ENCODE results near the gene TMEM205.

DNA sequence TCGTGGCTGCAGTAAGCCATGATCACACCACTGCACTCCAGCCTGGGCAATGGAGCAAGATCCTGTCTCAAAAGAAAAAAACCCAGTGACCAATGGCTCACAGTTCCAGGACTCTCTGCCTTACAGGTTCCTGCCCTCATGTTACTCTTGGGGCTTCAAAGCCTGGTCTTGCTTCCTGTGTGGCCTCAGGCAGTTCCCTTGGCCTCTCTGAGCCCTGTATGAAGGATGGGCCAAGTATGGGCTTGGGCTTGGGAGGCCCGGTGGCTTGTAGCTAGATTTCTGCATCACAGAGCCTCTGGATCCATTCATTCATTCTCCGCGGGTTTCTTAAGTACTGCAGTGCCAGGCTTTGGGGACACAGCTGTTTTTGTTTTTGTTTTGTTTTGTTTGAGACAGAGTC, 50.9 kb downstream of the TMEM205 start:
- TF ChIP-seq, protein P1, sequence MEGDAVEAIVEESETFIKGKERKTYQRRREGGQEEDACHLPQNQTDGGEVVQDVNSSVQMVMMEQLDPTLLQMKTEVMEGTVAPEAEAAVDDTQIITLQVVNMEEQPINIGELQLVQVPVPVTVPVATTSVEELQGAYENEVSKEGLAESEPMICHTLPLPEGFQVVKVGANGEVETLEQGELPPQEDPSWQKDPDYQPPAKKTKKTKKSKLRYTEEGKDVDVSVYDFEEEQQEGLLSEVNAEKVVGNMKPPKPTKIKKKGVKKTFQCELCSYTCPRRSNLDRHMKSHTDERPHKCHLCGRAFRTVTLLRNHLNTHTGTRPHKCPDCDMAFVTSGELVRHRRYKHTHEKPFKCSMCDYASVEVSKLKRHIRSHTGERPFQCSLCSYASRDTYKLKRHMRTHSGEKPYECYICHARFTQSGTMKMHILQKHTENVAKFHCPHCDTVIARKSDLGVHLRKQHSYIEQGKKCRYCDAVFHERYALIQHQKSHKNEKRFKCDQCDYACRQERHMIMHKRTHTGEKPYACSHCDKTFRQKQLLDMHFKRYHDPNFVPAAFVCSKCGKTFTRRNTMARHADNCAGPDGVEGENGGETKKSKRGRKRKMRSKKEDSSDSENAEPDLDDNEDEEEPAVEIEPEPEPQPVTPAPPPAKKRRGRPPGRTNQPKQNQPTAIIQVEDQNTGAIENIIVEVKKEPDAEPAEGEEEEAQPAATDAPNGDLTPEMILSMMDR (IDR thresholded peaks at IDR 0.05), result no peak
- TF ChIP-seq POLR2A (IDR thresholded peaks at IDR 0.05), result no peak
